GM23248 (cell line): ENCODE results near the gene IPO13.

Experiments
- EZH2 ChIP-seq: fragments of 200-600 bp; sonication (generic); IDR thresholded peaks from 2 replicates; pipeline ENCODE4 v1.6.1; 2018; ENCODE audit warnings: antibody characterized with exemption, mild to moderate bottlenecking; ENCODE audit not compliant: insufficient read depth, poor library complexity, severe bottlenecking
- EZH2phosphoT487 ChIP-seq: fragments of 200-600 bp; sonication (generic); IDR thresholded peaks from 2 replicates; pipeline ENCODE4 v1.6.1; 2018; ENCODE audit warnings: antibody characterized with exemption, moderate library complexity, mild to moderate bottlenecking, low read depth; ENCODE audit not compliant: insufficient read depth

- TF ChIP-seq EZH2: no peak
- no peak for TF ChIP-seq EZH2phosphoT487
Observed at GRCh38 chr1:43921022-43921421, 25.7 kb upstream of the IPO13 start.
